ENCODE measurements around the gene TMEM87B. TPM values are rescaled to one million over a fixed set of nuclear protein-coding genes. Genes with fewer than 3 reads are reported as not detected.

TMEM87B gene
- total RNA-seq, 1 donor: 33.7 TPM

DNA sequence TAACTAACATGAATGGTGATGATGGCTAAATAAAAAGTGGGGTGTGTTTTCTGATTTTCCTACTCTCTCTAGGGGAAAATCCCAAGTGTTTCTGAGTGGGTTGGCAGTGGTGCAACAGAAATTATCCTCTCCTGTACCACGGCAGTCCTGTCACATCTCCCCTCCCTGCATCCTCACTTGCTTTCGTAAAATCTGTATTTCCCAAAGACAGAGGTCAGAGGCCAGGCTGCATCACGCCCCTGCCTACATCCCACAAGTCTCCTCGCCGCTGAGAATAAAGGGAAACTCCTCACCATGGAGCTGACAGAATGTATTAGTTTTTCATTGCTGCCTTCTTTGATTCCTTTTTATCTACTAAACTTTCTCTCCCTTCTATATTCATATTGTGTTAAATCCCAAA, 96.2 kb downstream of the TMEM87B start:
- Histone ChIP-seq H3K4me2 (ENCODE audit: insufficient read depth, low read length) (peak overlapping the region; percentile 17), H3K79me2 (ENCODE audit: insufficient read depth, low read length) (peaks cover 3% of the 10 kb centered on the region), H3K27me3 (ENCODE audit: insufficient read depth, low read length) (no peaks in the 10 kb centered on the region), H2AFZ (ENCODE audit: low read length) (no peak overlapping the region), H3K4me3 (ENCODE audit: insufficient read depth, low read length) (no peak overlapping the region), H3K4me1 (ENCODE audit: insufficient read depth, low read length) (peaks cover 69% of the 10 kb centered on the region), H3K9me3 (ENCODE audit: low read depth, low read length) (no peaks in the 10 kb centered on the region), H3K36me3 (ENCODE audit: insufficient read depth, low read length) (no peaks in the 10 kb centered on the region), H3K27ac (ENCODE audit: low read depth, low read length) (peak overlapping the region; percentile 98), H4K20me1 (ENCODE audit: insufficient read depth, low read length) (no peaks in the 10 kb centered on the region)
- no peak for DNase-seq (ENCODE audit: insufficient read length, low spot score, missing footprints)
- TF ChIP-seq, protein P1, sequence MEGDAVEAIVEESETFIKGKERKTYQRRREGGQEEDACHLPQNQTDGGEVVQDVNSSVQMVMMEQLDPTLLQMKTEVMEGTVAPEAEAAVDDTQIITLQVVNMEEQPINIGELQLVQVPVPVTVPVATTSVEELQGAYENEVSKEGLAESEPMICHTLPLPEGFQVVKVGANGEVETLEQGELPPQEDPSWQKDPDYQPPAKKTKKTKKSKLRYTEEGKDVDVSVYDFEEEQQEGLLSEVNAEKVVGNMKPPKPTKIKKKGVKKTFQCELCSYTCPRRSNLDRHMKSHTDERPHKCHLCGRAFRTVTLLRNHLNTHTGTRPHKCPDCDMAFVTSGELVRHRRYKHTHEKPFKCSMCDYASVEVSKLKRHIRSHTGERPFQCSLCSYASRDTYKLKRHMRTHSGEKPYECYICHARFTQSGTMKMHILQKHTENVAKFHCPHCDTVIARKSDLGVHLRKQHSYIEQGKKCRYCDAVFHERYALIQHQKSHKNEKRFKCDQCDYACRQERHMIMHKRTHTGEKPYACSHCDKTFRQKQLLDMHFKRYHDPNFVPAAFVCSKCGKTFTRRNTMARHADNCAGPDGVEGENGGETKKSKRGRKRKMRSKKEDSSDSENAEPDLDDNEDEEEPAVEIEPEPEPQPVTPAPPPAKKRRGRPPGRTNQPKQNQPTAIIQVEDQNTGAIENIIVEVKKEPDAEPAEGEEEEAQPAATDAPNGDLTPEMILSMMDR (IDR thresholded peaks at IDR 0.05; ENCODE audit: extremely low read depth, low read depth, low read length): no peak

DNA sequence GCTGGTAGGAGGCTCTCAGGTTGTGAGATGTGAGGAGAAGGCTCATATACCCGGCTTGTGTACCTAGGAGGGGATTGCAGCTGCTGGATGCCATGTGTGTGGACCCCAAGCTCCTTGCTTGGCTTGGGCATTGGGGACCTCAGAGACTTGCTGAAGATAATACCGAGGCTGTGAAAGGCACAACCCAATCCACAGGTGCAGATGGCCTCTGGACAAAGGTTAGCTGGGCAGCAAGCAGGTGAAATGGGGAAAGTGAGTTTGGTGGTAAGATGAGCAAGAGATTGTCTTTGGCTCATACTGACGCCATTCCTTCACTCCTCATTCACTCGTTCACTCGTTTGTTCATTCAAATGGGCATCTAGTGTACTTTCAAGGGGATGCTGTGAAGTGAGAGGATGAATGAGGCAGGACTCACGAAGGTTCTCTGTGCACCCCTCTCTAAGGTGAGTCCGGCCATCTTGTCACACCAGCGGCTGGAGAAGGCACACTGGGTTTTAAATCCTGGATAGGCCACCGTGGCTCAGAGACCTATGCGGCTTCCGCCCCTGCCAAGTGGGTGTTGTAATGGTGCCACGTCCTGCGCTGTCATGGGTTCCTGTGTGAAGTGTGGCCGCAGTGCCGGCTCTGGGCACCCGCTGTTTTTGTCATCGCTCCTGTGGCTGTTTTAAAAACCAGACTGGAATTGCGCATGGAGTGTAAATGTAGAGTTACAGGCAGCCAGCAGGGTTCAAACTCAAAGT, 96.8 kb downstream of the TMEM87B start:
- TF ChIP-seq, protein P1 (IDR thresholded peaks at IDR 0.05; ENCODE audit: extremely low read depth, low read depth, low read length): no peak
- Histone ChIP-seq H3K27me3 (ENCODE audit: insufficient read depth, low read length) (no peaks in the 10 kb centered on the region), H3K4me3 (ENCODE audit: insufficient read depth, low read length) (no peak overlapping the region), H3K9me3 (ENCODE audit: low read depth, low read length) (no peaks in the 10 kb centered on the region), H3K4me1 (ENCODE audit: insufficient read depth, low read length) (peaks cover 72% of the 10 kb centered on the region), H3K4me2 (ENCODE audit: insufficient read depth, low read length) (no peak overlapping the region), H3K79me2 (ENCODE audit: insufficient read depth, low read length) (peaks cover 3% of the 10 kb centered on the region), H3K36me3 (ENCODE audit: insufficient read depth, low read length) (no peaks in the 10 kb centered on the region), H3K27ac (ENCODE audit: low read depth, low read length) (peak overlapping the region; percentile 98), H4K20me1 (ENCODE audit: insufficient read depth, low read length) (no peaks in the 10 kb centered on the region), H2AFZ (ENCODE audit: low read length) (no peak overlapping the region)
- DNase-seq (ENCODE audit: insufficient read length, low spot score, missing footprints): no peak

DNA sequence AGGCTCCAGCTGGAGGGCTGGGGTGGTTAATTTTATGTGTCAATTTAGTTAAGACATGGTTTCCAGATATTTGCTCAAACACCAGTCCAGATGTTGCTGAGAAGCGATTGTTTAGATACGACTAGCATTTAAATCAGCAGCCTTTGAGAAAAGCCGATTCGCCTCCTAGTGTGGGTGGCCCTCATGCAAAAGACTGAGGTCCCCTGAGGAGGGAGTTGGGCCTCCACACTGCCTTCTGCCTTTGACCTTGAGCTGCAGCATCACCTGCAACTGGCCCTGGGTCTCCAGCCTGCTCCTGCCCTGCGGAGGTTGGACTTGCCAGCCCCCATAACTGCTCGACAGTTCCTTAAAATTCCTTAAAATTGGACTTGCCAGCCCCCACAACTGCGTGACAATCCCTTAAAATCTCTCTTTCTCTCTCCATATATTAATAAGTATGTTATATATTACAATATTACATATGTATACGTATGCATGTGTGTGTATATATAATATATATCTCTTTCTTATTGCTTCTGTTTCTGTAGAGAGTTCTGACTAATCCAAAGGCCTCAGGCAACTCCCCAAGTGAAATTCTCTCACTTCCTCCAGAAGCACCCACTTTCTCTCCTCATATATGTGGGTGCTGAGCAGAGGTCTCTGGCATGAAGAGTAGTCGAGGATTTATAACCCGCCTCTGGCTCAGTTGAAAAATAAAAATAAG, 97.6 kb downstream of the TMEM87B start:
- H3K4me2 ChIP-seq (ENCODE audit: insufficient read depth, low read length): peak overlapping the region; percentile 14

DNA sequence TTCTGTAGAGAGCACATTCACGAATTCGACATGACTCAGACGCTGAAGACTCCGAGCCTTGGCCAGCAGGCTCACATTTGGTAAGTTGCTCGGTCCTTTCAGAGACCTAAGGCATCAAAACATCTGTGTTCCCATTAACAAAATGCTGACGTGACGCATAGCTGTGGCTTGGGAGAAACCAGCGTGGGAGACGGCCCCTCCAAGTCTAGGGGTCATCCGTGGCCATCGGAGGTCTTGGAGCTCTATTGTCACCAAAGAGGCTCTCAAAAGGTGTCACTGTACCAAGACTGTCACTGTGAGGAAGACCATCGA, 98.1 kb downstream of the TMEM87B start:
- TF ChIP-seq, protein P1 (IDR thresholded peaks at IDR 0.05; ENCODE audit: extremely low read depth, low read depth, low read length): no peak
- Histone ChIP-seq H3K36me3 (ENCODE audit: insufficient read depth, low read length) (no peaks in the 10 kb centered on the region), H3K4me1 (ENCODE audit: insufficient read depth, low read length) (peaks cover 73% of the 10 kb centered on the region), H3K79me2 (ENCODE audit: insufficient read depth, low read length) (peaks cover 3% of the 10 kb centered on the region), H3K4me2 (ENCODE audit: insufficient read depth, low read length) (peak overlapping the region; percentile 14), H3K27ac (ENCODE audit: low read depth, low read length) (peak overlapping the region; percentile 98), H3K4me3 (ENCODE audit: insufficient read depth, low read length) (no peak overlapping the region), H4K20me1 (ENCODE audit: insufficient read depth, low read length) (no peaks in the 10 kb centered on the region), H3K9me3 (ENCODE audit: low read depth, low read length) (no peaks in the 10 kb centered on the region), H2AFZ (ENCODE audit: low read length) (no peak overlapping the region), H3K27me3 (ENCODE audit: insufficient read depth, low read length) (no peaks in the 10 kb centered on the region)
- DNase-seq (ENCODE audit: insufficient read length, low spot score, missing footprints): peak; percentile 95

More for the DNA sequence above, 97.6 kb downstream of the TMEM87B start:
- peaks cover 77% of the 10 kb centered on the region for H3K4me1 ChIP-seq (ENCODE audit: insufficient read depth, low read length)
- H3K4me3 ChIP-seq (ENCODE audit: insufficient read depth, low read length): no peak overlapping the region
- no peaks in the 10 kb centered on the region for H3K36me3 ChIP-seq (ENCODE audit: insufficient read depth, low read length)
- H3K27me3 ChIP-seq (ENCODE audit: insufficient read depth, low read length): no peaks in the 10 kb centered on the region
- peak overlapping the region; percentile 98 for H3K27ac ChIP-seq (ENCODE audit: low read depth, low read length)
- no peak for DNase-seq (ENCODE audit: insufficient read length, low spot score, missing footprints)
- H2AFZ ChIP-seq (ENCODE audit: low read length): no peak overlapping the region
- H3K9me3 ChIP-seq (ENCODE audit: low read depth, low read length): no peaks in the 10 kb centered on the region
- TF ChIP-seq, protein P1 (IDR thresholded peaks at IDR 0.05; ENCODE audit: extremely low read depth, low read depth, low read length): no peak
- H4K20me1 ChIP-seq (ENCODE audit: insufficient read depth, low read length): no peaks in the 10 kb centered on the region
- H3K79me2 ChIP-seq (ENCODE audit: insufficient read depth, low read length): peaks cover 3% of the 10 kb centered on the region
